ENCODE results near the gene STARD9. TPM values are rescaled to one million over a fixed set of nuclear protein-coding genes. Genes with fewer than 3 reads are reported as not detected.

Gene STARD9
- polyA plus RNA-seq, 3 donors, result 0.39 TPM; not detected in 2

GRCh38 chr15:42640109-42640508, 64.7 kb downstream of the STARD9 start:
- Mint-ChIP-seq H3K4me1 (no peaks in the 10 kb centered on the region), H3K27ac (no peak overlapping the region)
- TF ChIP-seq CTCF (IDR thresholded peaks at IDR 0.05), result no peak

GRCh38 chr15:42650208-42651066, 75.0 kb downstream of the STARD9 start:
- Mint-ChIP-seq H3K27me3 (ENCODE audit: low read depth in 3 of 3) (peaks cover 0 to 2% (median 0%) of the 10 kb centered on the region in 3 donors), H3K9me3 (no peaks in the 10 kb centered on the region), H3K27ac (no peak overlapping the region), H3K36me3 (no peaks in the 10 kb centered on the region), H3K4me1 (peaks cover 3% of the 10 kb centered on the region), H3K4me3 (no peak overlapping the region)
- Histone ChIP-seq H2AFZ (ENCODE audit: insufficient read depth, low read depth, low read length, poor library complexity, severe bottlenecking) (no peak overlapping the region), H3K9ac (ENCODE audit: insufficient read depth, low read length, poor library complexity, severe bottlenecking) (no peak overlapping the region), H3K4me1 (ENCODE audit: control insufficient read depth in 1 of 2, insufficient read depth in 2 of 2, low read length in 2 of 2) (no peaks in the 10 kb centered on the region), H3K27ac (ENCODE audit: low read depth in 1 of 2, low read length in 2 of 2) (no peak overlapping the region), H3K9me3 (replicated peaks in 1 of 2; ENCODE audit: control insufficient read depth in 1 of 2, insufficient read depth in 1 of 2, low read length in 2 of 2) (no peaks in the 10 kb centered on the region), H3K27me3 (ENCODE audit: control insufficient read depth in 2 of 2, insufficient read depth in 2 of 2, low read length in 2 of 2) (no peaks in the 10 kb centered on the region), H3K4me3 (replicated peaks in 1 of 3; ENCODE audit: low read depth in 2 of 3, low read length in 3 of 3) (no peak overlapping the region), H3K36me3 (replicated peaks in 1 of 2; ENCODE audit: control insufficient read depth in 1 of 2, insufficient read depth in 2 of 2, low read length in 2 of 2) (no peaks in the 10 kb centered on the region), H3K4me2 (replicated peaks; ENCODE audit: extremely low read depth, low read length, poor library complexity, severe bottlenecking) (no peak overlapping the region), H4K20me1 (ENCODE audit: insufficient read depth, low read length) (no peaks in the 10 kb centered on the region), H3K79me2 (ENCODE audit: insufficient read depth, low read length) (no peaks in the 10 kb centered on the region)
- no peak for TF ChIP-seq CTCF (IDR thresholded peaks at IDR 0.05)
- peak; percentile 2 to 19 (median 6) for DNase-seq
- WGBS (ENCODE audit: insufficient coverage), result 50% methylated on average over 2 of the region's 5 CpGs
- intact Hi-C loops (cut with micrococcal nuclease), result no loop called here

More at GRCh38 chr15:42640109-42640508, 64.7 kb downstream of the STARD9 start:
- H3K9me3 ChIP-seq (replicated peaks in 1 of 2; ENCODE audit: control insufficient read depth in 1 of 2, insufficient read depth in 1 of 2, low read length in 2 of 2), result no peaks in the 10 kb centered on the region
- no CpG with 5 or more reads among the region's 4 CpGs for WGBS (ENCODE audit: insufficient coverage)
- no peaks in the 10 kb centered on the region for H3K36me3 ChIP-seq (replicated peaks in 1 of 2; ENCODE audit: control insufficient read depth in 1 of 2, insufficient read depth in 2 of 2, low read length in 2 of 2)
- intact Hi-C loops (cut with micrococcal nuclease), result no loop called here
- no peaks in the 10 kb centered on the region for H3K79me2 ChIP-seq (ENCODE audit: insufficient read depth, low read length)
- no peak overlapping the region for H3K27ac ChIP-seq (ENCODE audit: low read depth in 1 of 2, low read length in 2 of 2)
- no peaks in the 10 kb centered on the region for H4K20me1 ChIP-seq (ENCODE audit: insufficient read depth, low read length)
- peaks cover 0 to 3% (median 2%) of the 10 kb centered on the region in 3 donors for H3K27me3 Mint-ChIP-seq (ENCODE audit: low read depth in 3 of 3)
- no peak overlapping the region for H3K4me2 ChIP-seq (replicated peaks; ENCODE audit: extremely low read depth, low read length, poor library complexity, severe bottlenecking)
- no peaks in the 10 kb centered on the region for H3K27me3 ChIP-seq (ENCODE audit: control insufficient read depth in 2 of 2, insufficient read depth in 2 of 2, low read length in 2 of 2)
- H3K36me3 Mint-ChIP-seq, result no peaks in the 10 kb centered on the region
- no peak overlapping the region for H3K9ac ChIP-seq (ENCODE audit: insufficient read depth, low read length, poor library complexity, severe bottlenecking)
- H3K9me3 Mint-ChIP-seq, result no peaks in the 10 kb centered on the region
- H2AFZ ChIP-seq (ENCODE audit: insufficient read depth, low read depth, low read length, poor library complexity, severe bottlenecking), result no peak overlapping the region
- no peak overlapping the region for H3K4me3 Mint-ChIP-seq
- no peak overlapping the region for H3K4me3 ChIP-seq (replicated peaks in 1 of 3; ENCODE audit: low read depth in 2 of 3, low read length in 3 of 3)
- H3K4me1 ChIP-seq (ENCODE audit: control insufficient read depth in 1 of 2, insufficient read depth in 2 of 2, low read length in 2 of 2), result no peaks in the 10 kb centered on the region
- no peak for DNase-seq
